NCI-H1417 (cell line): ENCODE data around the gene SNTG2.
A peak's percentile ranks its signal among the peaks of the same experiment; 100 is the strongest.
"Not testable (repeated sequence)": the region's sequence is repeated elsewhere in the genome, so short reads cannot be mapped to it uniquely, and the experiment has no call there.

Experiments used
- DNase-seq, 3 experiments: peaks; one replicate each; lab custom pipeline; 2025; lab: John Stamatoyannopoulos, UW

SNTG2 gene

DNA sequence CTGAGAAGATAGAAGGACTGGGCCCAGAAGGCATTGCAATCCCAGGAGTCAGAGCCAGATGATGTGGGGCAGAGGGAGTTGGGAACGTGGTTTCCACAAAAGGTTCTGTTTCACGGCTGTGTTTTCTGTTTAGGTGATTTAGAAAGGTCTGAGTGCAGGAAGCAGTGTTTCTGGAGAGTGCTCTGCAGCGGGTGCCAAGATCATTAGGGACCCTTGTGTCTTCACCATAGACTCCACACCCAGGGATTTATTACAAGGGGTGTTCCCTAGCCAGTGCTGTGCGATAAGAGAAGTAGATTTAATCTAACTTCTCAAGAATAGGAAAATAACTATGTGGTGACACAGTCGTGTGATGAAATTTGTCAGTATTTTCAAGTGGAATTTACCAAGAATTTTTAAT, 241.5 kb downstream of the SNTG2 start:
- no peak for DNase-seq

DNA sequence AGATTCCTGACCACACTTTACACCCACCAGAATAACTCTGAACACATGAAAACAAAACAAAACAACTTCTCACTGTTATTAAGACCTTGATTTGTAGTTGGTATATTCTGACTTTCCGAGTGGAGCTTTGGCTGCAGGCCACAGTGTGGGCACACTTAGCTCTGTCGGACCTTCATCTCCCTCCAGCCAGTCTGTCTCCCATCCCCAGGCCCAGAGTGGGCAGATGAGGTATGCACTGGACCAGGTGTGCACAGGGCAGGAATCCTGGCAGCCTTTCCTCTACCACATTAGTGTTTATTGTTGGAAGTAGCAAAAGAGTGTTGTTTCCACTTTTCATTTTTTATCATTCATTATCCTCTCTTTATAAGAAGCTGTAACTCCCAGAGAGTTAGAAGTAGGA, 243.2 kb downstream of the SNTG2 start:
- DNase-seq = no peak

DNA sequence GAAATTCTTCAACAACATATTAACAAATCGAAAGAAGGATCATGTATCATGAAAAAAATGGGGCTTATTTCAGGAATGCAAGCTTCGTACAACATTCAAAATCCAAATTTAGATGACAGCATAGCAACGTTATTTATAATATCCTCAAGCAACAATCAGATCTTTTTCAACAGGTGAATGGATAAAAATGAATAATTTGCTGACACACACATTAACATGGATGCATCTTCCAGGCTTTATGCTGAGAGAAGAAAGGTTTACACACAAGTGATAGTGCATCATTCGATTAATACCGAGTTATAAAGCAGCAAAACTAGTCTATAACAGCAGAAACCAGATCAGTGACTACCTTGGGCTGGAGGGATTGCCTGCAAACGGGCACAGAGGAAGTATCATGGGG, 253.1 kb downstream of the SNTG2 start:
- DNase-seq = no peak

DNA sequence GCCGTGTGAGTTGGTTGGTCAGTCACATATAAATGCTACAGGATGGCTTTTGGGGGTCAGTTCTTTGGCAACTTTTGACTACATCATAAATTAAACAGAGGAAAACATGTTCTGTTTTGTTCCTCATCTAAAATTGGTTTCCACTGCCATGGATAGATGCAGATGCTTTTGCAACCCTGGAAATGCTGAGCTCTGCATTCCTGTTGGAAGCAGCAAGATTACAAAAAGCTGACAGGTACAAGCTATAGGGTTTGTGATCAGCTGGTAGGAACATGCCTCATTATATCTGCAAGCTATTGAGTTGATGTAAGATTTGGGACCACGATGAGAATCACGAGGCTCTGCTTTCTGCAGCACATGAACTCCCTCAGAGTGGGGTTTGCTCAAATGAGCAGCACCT, 255.2 kb downstream of the SNTG2 start:
- no peak for DNase-seq

DNA sequence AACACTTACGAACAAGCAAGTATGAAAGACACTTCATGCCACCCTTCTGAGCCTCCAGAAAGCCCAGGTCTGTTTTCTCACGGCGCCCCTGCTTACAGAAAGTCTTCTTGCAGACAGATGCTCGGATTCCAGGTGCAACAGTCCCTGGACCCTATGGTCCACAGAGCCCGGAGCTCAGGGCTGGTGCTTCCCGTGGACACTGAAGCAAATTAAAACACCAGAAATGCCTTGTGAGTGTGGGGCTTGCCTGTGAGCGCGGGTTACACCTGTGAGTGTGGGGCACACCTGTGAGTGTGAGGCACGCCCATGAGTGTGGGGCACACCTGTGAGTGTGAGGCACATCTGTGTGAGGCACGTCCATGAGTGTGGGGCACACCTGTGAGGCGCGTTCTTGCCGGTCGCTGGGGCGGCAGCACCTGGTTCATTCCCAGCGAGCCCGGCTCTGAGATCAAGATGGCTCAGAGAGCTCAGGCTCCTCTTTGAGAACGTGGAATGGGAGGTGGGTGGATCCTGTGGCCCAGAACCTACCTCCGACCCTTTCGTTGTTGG, 257.4 kb downstream of the SNTG2 start:
- DNase-seq = no peak

DNA sequence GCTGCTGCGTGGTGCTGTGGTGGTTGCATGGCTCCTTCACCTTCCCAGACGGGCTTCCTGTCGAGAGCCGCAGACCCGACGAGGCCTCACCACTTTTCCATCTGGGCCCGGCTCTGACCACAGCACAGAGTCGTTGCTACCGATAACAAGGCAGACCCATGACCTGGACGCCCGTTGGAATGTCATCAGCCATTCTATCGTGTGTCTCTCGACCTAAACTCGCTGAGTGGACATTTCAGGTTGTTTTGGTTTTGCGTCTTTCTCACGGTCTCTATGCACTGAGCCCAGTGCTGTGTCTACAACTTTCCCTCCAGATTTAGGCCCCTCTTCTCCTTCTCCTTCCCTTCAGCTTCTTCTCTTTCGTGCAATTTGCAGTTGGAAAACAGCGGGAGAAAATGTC, 257.9 kb downstream of the SNTG2 start:
- DNase-seq = no peak

DNA sequence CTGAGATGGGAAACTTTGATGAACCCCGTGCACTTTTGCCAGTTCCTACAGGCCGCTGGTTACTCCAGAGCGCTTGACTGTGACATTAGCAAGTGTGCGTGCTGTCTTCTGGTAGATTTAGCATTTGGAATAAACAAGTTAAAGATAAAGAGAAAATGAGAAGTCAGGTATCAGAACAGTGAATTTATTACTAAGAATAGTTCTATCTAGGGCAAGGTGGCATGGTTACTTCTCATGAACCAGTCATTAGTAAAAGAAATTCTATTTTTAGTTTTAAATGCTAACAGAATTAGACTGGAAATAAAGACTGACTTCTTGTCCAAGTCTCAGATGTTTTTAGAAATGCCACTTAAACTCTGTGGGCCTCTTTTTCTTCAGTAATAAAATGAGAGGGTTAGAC, 258.6 kb downstream of the SNTG2 start:
- DNase-seq = no peak

DNA sequence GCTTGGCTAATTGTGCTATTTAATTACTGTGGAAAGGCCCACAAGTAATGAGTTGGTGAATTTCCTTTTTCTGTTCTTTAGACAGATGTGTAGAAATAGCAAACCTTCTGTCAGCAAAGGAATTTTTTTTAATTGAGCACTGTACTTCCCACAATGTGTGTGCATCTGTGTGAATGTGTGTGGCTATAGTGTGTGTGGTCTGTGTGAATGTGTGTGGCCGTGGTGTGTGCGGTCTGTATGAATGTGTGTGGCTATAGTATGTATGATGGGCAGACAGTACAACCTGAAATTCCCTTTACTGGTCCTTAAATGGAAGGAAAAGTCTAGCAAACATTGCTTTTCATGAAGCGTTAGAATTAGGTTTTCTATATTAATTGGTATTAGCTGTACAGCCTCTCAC, 259.1 kb downstream of the SNTG2 start:
- DNase-seq = no peak

DNA sequence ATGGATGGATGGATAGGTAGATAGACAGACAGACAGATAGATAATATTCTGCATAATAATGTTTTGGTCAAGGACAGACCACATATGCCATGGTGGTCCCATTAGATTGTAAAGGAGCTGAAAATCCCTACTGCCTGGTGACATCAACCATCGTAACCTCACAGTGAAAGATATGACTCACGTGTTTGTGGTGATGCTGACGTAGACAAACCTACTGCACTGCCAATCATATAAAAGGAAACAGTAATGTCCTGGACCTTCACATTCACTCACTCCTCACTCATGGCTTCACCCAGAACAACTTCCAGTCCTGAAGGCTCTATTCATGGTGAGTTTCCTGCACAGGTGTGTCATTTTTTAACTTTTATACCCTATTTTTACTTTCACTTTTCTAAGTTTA, 259.7 kb downstream of the SNTG2 start:
- no peak for DNase-seq

DNA sequence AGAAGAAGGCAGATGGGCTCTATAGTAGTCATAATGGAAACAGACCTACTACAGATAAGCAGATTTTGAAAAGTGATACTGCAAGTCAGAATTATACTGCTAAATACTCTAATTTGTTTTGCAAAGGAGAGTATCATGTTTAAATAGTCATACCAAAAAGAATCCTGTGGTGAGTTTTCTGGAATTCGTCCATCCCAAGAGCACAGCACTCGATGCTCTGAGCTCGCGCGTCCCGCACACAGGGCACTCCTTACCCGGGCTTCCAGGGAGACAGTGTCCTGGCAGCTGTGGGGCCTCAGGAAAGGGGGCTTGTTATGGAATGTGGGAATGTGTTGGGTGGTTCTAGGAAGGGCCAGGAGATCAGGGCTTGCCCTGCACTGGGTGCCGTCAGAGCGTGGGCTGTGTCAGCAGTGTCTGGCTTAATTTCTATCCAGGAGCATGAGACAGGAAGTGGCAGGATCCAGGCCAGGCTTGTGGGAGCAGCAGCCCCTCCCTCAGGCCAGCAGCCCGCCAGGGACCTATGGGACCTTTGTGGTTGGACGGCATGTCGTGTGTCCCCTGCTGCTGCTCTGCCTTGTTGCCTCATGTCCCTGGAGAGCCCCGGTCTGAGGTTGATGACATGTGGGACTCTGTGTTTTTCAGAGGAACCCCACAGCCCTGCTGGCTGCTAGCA, 269.4 kb downstream of the SNTG2 start:
- no peak for DNase-seq

DNA sequence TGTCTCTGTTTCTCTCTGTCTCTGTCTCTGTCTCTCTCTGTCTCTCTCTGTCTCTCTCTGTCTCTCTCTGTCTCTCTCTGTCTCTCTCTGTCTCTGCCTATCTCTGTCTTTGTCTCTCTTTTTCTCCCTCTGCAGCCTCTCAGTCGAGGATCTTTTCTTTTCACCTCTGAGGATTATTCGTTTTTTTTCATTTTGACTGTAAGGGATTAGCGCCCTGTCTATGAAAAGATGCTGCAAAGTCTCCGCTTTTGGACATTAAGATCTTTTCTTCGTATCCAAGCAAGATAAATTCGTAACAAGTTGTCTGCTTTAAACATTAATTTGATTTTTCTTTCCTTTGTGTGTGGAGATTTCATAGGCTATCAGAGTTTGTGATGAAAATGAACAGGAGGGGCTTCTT, 271.4 kb downstream of the SNTG2 start:
- no peak for DNase-seq

DNA sequence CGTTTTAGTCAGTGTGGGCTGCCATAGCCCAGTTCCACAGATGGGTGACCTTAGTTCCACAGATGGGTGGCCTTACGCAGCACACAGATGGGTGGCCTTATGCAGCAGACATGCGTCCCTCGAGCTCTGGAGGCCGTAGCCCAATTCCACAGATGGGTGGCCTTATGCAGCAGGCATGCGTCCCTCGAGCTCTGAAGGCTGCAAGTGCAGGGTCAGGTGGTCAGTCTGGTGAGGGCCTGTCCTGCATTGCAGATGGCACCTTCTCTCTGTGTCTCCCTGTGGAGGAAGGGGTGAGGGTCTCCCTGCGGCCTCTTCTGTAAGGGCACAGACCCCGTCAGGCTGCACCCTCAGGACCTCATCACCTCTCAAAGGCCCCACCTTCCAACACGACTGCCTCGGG, 273.1 kb downstream of the SNTG2 start:
- DNase-seq = no peak

DNA sequence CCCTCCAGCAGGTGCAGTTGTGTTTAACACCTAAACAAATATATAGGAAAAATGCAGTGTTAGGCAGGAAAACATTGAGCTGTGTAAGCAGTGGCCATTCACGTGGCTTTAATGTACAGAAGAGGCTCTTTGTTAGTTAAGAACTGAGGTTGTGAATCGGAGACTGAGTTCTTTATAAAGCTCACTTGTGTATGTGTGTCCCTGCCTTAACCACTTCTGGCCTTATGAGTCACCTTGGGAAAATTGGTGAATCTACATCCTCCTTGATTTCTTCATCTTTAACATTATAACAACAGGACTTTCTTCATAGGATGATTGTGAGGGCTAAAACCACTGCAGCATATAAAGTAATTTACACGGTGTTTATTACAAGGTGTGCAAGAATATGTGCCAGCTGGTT, 274.3 kb downstream of the SNTG2 start:
- no peak for DNase-seq

DNA sequence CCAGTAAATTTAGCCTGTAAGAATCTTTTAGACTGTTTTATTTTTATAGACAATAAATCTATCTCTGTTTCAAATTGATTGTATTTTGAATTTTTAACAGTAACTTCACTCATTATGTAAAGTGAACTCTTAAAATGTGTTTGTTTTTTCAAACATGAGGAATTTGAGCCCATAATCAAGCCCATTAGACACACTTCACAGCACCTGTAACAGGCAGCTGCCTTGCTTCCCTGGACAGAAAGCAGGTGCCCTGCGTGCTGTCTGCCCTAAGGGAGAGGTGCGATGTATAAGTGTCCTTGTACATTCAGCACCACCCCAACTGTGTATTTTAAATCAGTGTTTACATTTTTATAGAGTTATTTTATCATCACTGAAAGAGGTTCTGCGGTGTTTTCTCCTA, 276.1 kb downstream of the SNTG2 start:
- peak; percentile 54 to 97 (median 84) for DNase-seq

DNA sequence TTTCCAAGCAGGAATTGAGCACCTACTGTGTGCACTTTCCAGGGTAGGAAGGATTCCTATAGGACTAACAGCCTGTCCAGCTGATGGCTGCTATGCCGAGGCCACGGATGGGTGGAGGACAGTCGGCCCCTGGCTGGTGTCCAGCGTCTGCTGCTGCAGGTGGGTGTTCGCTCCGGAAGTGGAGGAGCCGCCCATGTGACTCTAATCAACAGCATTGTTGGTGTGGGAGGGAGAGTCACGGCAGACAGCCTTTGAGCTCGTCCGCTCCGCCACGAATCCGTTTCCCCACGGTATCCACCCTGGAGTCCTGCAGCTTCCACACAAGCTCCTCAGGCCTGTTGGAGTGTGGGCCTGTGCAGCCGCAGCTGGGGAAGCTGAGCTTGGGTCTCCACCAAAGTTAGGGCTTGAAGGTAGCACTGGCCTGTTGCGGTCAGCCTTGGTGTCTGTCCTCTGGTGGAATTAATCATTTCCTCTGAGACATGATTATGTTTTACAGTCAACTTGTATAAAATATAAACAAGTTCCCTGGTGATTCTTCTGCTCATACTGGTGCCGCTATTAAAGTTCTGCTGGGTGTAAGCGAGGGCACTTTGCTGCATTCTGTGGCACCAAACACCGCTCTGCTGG, 276.7 kb downstream of the SNTG2 start:
- peak; percentile 54 to 85 (median 82) for DNase-seq

DNA sequence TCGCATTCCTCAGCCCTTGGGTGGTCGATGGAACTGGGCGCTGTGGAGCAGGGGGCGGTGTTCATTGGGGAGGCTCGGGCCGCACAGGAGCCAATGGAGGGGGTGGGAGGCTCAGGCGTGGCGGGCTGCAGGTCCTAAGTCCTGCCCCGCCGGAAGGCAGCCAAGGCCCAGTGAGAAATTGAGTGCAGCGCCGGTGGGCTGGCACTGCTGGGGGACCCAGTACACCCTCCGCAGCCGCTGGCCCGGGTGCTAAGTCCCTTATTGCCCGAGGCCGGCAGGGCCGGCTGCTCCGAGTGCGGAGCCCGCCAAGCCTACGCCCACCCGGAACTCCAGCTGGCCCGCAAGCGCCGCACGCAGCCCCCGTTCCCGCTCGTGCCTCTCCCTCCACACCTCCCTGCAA, 278.9 kb downstream of the SNTG2 start:
- DNase-seq = not testable (repeated sequence)

DNA sequence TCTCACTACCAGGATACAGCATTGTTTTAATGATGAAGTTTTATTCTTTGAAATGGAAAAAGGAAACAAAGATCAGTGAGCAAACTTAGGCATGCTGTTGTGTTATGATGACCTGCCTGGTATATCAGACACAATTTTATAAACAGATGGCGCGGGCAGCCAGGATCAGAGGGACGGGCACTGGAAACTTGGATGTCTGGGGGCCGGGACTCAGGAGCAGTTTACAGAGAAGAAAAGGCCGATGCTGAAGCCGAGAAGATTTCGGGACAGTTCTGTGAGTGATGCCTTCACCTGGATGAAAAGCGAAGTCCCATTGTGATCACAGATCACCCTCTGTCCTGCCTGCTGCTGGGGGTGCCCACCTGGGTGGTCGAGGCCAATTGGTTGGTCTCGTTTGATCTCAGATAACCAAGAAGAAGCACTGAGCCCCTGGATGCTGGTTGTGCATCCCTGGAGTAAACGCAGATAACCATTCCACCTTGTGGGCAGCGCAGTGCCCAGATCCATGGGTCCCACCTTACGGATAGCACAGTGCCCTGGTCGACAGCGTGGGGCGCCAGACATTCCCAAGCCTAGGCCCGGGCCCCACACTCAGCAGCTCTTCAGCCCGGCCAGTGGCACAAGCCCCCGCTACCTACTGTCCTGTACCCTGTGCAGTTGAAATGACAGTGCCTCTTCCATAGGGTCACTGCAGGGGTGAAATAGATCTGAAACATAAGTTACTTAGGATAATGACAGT, 279.7 kb downstream of the SNTG2 start:
- no peak for DNase-seq

DNA sequence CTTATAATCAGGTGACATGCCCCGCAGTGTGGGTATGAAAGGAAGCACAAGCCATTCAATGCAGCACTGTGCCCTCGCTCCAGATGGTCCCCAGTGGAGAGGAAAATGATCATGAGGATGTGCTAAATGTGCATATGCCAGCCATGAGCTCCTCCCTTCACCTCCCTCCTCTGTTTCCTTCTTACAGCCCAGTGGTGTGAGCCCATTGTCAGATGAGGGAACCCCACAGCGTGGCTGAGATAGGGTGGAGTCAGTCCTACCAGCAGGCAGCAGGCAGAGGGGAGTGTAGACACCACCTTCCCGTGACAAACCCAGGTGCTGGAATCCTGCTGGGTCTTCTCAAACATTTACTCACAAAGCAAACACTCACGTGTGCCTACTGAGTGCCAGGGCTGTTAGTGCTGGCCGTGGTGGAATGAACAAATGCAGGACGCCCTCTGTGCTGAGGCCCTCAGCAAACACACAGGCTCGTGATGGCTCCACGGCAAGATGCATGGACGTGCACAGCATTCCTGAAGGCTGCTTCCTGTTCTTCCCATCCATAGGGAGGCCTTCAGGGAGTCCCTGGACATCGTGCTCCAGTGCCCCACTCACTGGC, 280.9 kb downstream of the SNTG2 start:
- peak; percentile 10 to 91 (median 61) for DNase-seq

DNA sequence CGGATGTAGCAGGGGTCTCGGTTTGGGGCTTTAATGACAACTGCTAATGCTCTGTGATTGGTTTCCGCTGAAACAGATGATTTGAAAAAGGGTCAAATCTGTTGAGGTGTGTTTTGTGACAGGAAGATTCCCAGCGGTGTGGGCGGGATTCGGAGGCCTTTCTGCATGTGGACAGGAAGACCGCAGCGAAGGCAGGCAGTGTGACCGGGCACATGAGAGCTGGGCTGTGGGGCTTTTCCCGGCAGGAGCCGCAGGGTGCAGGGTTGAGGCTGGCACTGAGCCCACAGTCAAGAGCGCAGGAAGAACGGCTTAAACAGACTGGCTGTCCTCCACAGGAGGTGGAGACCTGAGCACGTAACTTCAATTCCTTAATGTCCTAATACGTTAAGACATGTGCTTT, 282.6 kb downstream of the SNTG2 start:
- peak in 2 of 3 experiments; percentile 22 to 88 for DNase-seq

DNA sequence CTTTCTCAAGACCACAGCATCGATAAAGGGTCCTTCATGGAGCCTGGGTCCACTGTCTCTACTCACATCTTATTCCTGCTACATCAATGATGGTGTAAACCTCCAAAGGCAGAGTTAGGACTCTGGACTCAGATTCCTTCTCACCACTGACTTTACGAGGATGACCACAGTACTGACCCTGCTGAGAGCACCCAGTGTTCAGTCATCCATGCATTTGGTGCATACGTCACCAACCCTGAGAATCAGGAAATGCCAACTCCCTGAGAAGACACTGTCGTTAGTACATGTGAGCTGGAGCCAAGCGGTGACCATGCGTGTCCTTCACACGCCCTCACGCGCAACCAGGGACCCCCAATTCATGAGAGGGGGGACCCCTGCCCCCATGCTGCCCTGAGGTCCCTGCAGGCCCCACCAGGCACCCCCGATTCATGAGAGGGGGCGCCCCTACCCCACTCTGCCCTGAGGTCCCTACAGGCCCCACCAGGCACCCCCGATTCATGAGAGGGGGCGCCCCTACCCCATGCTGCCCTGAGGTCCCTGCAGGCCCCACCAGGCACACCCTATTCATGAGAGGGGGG, 284.2 kb downstream of the SNTG2 start:
- no peak for DNase-seq

DNA sequence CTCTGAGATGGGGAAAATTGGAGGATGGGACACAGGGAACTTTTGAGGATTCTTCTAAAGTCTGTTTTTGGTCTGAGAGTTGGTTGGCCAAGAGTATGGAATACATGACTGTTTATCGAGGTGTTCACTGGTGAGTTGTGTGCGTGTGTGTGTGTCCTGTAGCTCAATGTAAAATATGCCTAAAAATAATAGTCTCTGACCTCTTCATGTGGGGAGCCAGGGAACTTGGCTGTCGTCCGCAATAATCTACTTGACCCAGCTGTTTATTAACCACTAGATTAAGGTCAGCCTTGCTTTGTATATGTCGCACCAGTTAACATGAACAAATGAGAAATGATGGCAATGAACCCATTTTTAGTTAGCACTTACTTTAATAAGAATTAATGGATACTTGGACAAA, 285.2 kb downstream of the SNTG2 start:
- DNase-seq = no peak

DNA sequence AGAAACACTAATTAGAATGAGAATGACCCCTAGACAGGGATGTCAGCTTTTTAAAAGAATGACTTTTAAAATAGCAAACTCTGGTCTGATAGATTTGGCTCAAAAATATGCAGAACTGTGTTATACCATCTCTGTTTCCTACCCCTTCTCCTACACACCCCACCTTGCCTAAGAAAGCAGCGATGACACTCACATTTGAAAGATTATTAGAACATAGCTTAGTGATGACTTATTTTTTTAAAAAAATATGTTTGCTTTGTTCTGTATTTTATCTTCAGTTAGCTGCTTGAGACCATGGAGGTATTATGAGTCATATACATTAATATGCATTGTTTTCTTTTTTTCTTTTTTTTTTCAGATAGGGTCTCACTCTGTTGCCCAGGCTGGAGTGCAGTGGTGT, 286.0 kb downstream of the SNTG2 start:
- DNase-seq = no peak
